Adipocyte (in vitro differentiated cells): ENCODE data around the gene CCDC92B.

Source experiments
- DNase-seq: peaks from one replicate; pipeline ENCODE4 v3.0.0-alpha.2; 2015; ENCODE audit warnings: low read depth
- H3K27me3 ChIP-seq: replicated peaks from 2 replicates; pipeline ENCODE4 v1.7.0; 2013; ENCODE audit warnings: mild to moderate bottlenecking, low read length, moderate library complexity; ENCODE audit not compliant: control insufficient read depth, insufficient read depth
- H3K36me3 ChIP-seq: 2 replicates; pipeline ENCODE4 v1.7.0; 2013; ENCODE audit warnings: low read length, mild to moderate bottlenecking, moderate library complexity; ENCODE audit not compliant: control insufficient read depth, insufficient read depth, severe bottlenecking
- H3K4me1 ChIP-seq: 2 replicates; pipeline ENCODE4 v1.7.0; 2013; ENCODE audit warnings: mild to moderate bottlenecking, low read length, moderate library complexity; ENCODE audit not compliant: control insufficient read depth, insufficient read depth
- H3K4me3 ChIP-seq: 2 replicates; pipeline ENCODE4 v1.7.0; 2013; ENCODE audit warnings: mild to moderate bottlenecking, low read length, moderate library complexity
- H3K9ac ChIP-seq: 2 replicates; pipeline ENCODE4 v1.7.0; 2013; ENCODE audit warnings: mild to moderate bottlenecking, low read length, moderate library complexity
- H3K9me3 ChIP-seq: 2 replicates; pipeline ENCODE4 v1.7.0; 2013; ENCODE audit warnings: mild to moderate bottlenecking, low read length, moderate library complexity; ENCODE audit not compliant: control insufficient read depth

The CCDC92B gene

GRCh38 chr17:2716649-2717048 lies 32.8 kb downstream of the CCDC92B start:
- Histone ChIP-seq H3K9me3 (no peaks in the 10 kb centered on the region), H3K27me3 (peaks cover 4% of the 10 kb centered on the region), H3K4me3 (no peak overlapping the region), H3K9ac (no peak overlapping the region), H3K4me1 (peaks cover 7% of the 10 kb centered on the region), H3K36me3 (no peaks in the 10 kb centered on the region)
- DNase-seq, result no peak

GRCh38 chr17:2713881-2714280 lies 35.6 kb downstream of the CCDC92B start:
- peaks cover 23% of the 10 kb centered on the region for H3K4me1 ChIP-seq
- no peak for DNase-seq
- H3K9me3 ChIP-seq, result no peaks in the 10 kb centered on the region
- H3K4me3 ChIP-seq, result no peak overlapping the region
- no peaks in the 10 kb centered on the region for H3K27me3 ChIP-seq
- H3K36me3 ChIP-seq, result no peaks in the 10 kb centered on the region
- H3K9ac ChIP-seq, result no peak overlapping the region

GRCh38 chr17:2712300-2713043 lies 37.0 kb downstream of the CCDC92B start:
- Histone ChIP-seq H3K27me3 (no peaks in the 10 kb centered on the region), H3K36me3 (no peaks in the 10 kb centered on the region), H3K4me3 (peak overlapping the region; percentile 96), H3K4me1 (peaks cover 37% of the 10 kb centered on the region), H3K9ac (peak overlapping the region; percentile 95), H3K9me3 (no peaks in the 10 kb centered on the region)
- DNase-seq, result no peak

DNA sequence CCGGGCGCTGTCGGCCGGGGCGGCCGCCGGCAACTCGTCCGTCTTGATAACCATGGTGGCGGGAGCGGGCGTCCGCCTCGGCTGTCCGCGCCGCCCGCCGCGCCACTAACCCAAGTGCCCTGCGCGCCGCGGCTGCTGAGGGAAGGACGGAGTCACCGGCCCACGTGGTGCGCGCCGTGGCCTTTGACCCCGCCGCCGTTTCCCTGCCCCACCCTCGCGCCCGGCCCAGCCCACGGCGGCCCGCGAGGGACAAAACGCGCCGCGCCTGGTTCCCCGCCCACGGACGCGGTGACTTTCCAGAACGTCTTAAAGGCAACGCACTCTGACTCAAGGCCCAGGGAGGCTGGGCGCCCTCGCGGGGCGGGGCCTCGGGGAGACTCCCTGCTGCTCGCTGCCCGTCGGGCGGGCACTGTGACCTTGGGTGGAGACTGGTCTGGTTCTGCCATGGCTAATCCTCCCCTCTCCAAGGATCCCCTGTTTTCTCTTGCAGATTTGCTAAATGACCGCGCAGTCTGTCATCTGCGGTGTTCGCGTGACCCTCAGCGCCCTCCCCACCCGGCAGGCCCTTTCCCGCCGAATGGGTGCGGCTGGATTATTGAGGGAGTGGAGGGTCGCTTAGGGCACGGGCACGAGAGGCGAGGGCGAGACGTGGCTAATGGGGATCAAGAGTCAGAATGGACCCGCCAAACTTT lies 37.7 kb downstream of the CCDC92B start, which contains the start of gene CLUH:
CLUH (minus strand) TSS at position 157 of the 692 bp plus-strand sequence; CDS start at position 54, 103 bp downstream.
- Histone ChIP-seq H3K9me3 (no peaks in the 10 kb centered on the region), H3K9ac (peak within 1 kb of the TSS; percentile 95), H3K4me1 (peaks cover 45% of the 10 kb centered on the region), H3K36me3 (no peaks in the 10 kb centered on the region), H3K4me3 (peak within 1 kb of the TSS; percentile 96), H3K27me3 (no peaks in the 10 kb centered on the region)
- peak; percentile 98 for DNase-seq

- H3K9me3 ChIP-seq, result no peaks in the 10 kb centered on the region
- DNase-seq, result peak; percentile 50
- H3K27me3 ChIP-seq, result no peaks in the 10 kb centered on the region
- H3K4me3 ChIP-seq, result peak overlapping the region; percentile 96
- H3K36me3 ChIP-seq, result no peaks in the 10 kb centered on the region
- H3K9ac ChIP-seq, result peak overlapping the region; percentile 95
- H3K4me1 ChIP-seq, result peaks cover 46% of the 10 kb centered on the region
These were observed 38.4 kb downstream of the CCDC92B start for GRCh38 chr17:2710803-2711607.

DNA sequence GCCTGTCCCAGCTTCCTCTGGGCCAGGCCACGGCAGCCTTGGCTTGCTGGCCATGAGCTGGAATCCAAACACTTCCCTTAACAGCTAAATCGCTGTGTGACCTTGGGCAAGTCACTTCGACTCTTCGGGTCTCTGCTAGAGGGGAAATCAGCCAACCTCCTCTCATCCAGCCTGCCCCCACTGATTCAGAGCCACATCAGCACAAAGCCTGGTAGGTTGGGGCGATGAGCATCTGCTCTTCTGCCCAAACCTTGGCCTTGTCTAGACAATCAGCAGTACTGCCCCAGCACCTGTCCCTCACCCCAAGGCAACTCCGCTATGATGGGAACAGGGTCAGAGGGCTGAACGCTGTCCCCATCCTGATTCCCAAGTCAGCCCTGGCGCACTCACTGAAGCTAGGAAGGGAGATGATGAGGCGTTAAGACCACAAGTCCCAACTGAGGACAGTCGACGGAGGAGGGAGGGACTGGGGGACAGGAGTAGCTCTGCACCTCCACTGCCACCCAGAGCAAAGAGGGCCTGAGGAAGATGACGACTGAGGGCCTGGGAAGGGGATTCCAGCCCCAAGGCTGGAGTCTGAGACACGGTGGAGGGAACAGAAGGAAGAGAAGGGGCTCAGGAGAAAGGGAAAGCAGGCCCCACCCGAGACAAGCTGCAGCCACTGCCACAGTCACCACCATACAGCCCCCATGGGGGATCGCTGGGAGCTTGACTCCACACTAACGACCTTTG lies 39.2 kb downstream of the CCDC92B start:
- Histone ChIP-seq H3K9me3 (no peaks in the 10 kb centered on the region), H3K4me3 (peak overlapping the region; percentile 96)
- no peak for DNase-seq

GRCh38 chr17:2709183-2709661 lies 40.2 kb downstream of the CCDC92B start:
- peaks cover 3% of the 10 kb centered on the region for H3K36me3 ChIP-seq
- H3K27me3 ChIP-seq, result no peaks in the 10 kb centered on the region
- peaks cover 51% of the 10 kb centered on the region for H3K4me1 ChIP-seq
- peak overlapping the region; percentile 96 for H3K4me3 ChIP-seq
- no peaks in the 10 kb centered on the region for H3K9me3 ChIP-seq
- no peak for DNase-seq
- peak overlapping the region; percentile 95 for H3K9ac ChIP-seq

More for the DNA sequence above, 39.2 kb downstream of the CCDC92B start:
- Histone ChIP-seq H3K36me3 (no peaks in the 10 kb centered on the region), H3K9ac (peak overlapping the region; percentile 95), H3K27me3 (no peaks in the 10 kb centered on the region), H3K4me1 (peaks cover 51% of the 10 kb centered on the region)

- H3K9me3 ChIP-seq, result no peaks in the 10 kb centered on the region
- no peaks in the 10 kb centered on the region for H3K27me3 ChIP-seq
- peaks cover 51% of the 10 kb centered on the region for H3K4me1 ChIP-seq
- H3K4me3 ChIP-seq, result peak overlapping the region; percentile 96
- H3K36me3 ChIP-seq, result peaks cover 4% of the 10 kb centered on the region
- peak overlapping the region; percentile 95 for H3K9ac ChIP-seq
- DNase-seq, result no peak
These were observed 40.8 kb downstream of the CCDC92B start for GRCh38 chr17:2708585-2709182.

GRCh38 chr17:2707721-2708584 lies 41.5 kb downstream of the CCDC92B start:
- Histone ChIP-seq H3K9ac (peak overlapping the region; percentile 59), H3K4me1 (peaks cover 51% of the 10 kb centered on the region), H3K36me3 (peaks cover 11% of the 10 kb centered on the region), H3K4me3 (peak overlapping the region; percentile 96), H3K9me3 (no peaks in the 10 kb centered on the region), H3K27me3 (no peaks in the 10 kb centered on the region)
- no peak for DNase-seq
